K562 (cell line): ENCODE measurements around the gene SIRPA. TPM values are rescaled to one million over a fixed set of nuclear protein-coding genes. Genes with fewer than 3 reads are reported as not detected.

Experiments
- ATAC-seq: fragments of 200-7000 bp; cut with Tn5 transposase; 3 replicates; pipeline ENCODE4 v1.9.1; 2020; ENCODE audit warnings: moderate library complexity
- BruUV-seq: library from RNA; stranded (reverse); fragments of 400-500 nt; replicated peaks from 2 replicates; lab custom pipeline; 2021; lab: Mats Ljungman, UMichigan
- CTCF ChIA-PET: fragments of 300-600 bp; formaldehyde crosslinking; extraction: SDS; loops from one replicate; lab custom pipeline; 2021; ENCODE audit warnings: low intra/inter-chr PET ratio; lab: Yijun Ruan, JAX
- POLR2A ChIA-PET: fragments of 300-600, 350-650 bp; sonication (Branson Sonifier 250); formaldehyde crosslinking; extraction: SDS; loops from one replicate; lab custom pipeline; 2021; ENCODE audit warnings: antibody characterized with exemption, inconsistent platforms; lab: Yijun Ruan, JAX
- DNase-seq, 4 experiments: peaks; one replicate each; pipeline versions ENCODE4 v3.0.0 to v3.0.0-alpha.2; 2011 to 2018; ENCODE audit warnings: low spot score in 3 of 4, mixed read lengths in 3 of 4; ENCODE audit errors: extremely low read depth in 1 of 4
- FAIRE-seq: peaks from 2 replicates; lab custom pipeline; 2011; peaks lifted over from hg19 to GRCh38; lab: Jason Lieb, UNC
- H2AFZ ChIP-seq: 2 replicates; pipeline ENCODE4 v1.6.0; 2011; ENCODE audit warnings: low read depth, low read length, control low read depth, inconsistent platforms
- H3K27ac ChIP-seq: fragments of 200-600 bp; 3 replicates; pipeline ENCODE4 v1.8.0; 2011; ENCODE audit warnings: low read depth, mild to moderate bottlenecking, control low read depth, inconsistent platforms, low read length, moderate library complexity, mixed read lengths; ENCODE audit errors: extremely low read depth
- H3K27me3 ChIP-seq, 2 experiments: fragments of 300-600 bp in 1 of 2; 2 replicates in 1 of 2; 3 replicates in 1 of 2; pipeline versions ENCODE4 v1.6.0 to v1.8.0; 2011; ENCODE audit warnings: inconsistent platforms in 2 of 2, low read length in 2 of 2, mild to moderate bottlenecking in 1 of 2, mixed read lengths in 1 of 2, moderate library complexity in 1 of 2; ENCODE audit not compliant: control insufficient read depth in 2 of 2, insufficient read depth in 2 of 2
- H3K36me3 ChIP-seq: fragments of 300-600 bp; 3 replicates; pipeline ENCODE4 v1.8.0; 2011; ENCODE audit warnings: mild to moderate bottlenecking, low read length, inconsistent platforms; ENCODE audit not compliant: control insufficient read depth, insufficient read depth
- H3K4me1 ChIP-seq, 2 experiments: fragments of 200-600 bp in 1 of 2; replicated peaks in 1 of 2; 2 replicates in 1 of 2; 3 replicates in 1 of 2; pipeline versions ENCODE4 v1.5.1 to v1.8.0; 2011; ENCODE audit warnings: inconsistent platforms in 2 of 2, low read length in 2 of 2, mild to moderate bottlenecking in 1 of 2, mixed read lengths in 1 of 2, moderate library complexity in 1 of 2; ENCODE audit not compliant: control insufficient read depth in 2 of 2, insufficient read depth in 2 of 2
- H3K4me2 ChIP-seq: 2 replicates; pipeline ENCODE4 v1.6.1; 2011; ENCODE audit warnings: low read length, control low read depth, inconsistent platforms, mixed read lengths; ENCODE audit not compliant: insufficient read depth
- H3K4me3 ChIP-seq: fragments of 200-600 bp; sonication (generic), shearing (Covaris generic); 2 replicates; pipeline ENCODE4 v1.5.1; 2016; ENCODE audit warnings: control low read depth, inconsistent platforms
- H3K79me2 ChIP-seq: fragments of 200-600 bp; 3 replicates; pipeline ENCODE4 v1.8.0; 2011; ENCODE audit warnings: low read length, inconsistent platforms; ENCODE audit not compliant: control insufficient read depth, insufficient read depth
- H3K9ac ChIP-seq, 2 experiments: 2 replicates each; pipeline versions ENCODE4 v1.6.0 to v1.6.1; 2011; ENCODE audit warnings: low read depth in 2 of 2, low read length in 2 of 2, control low read depth in 1 of 2, inconsistent platforms in 1 of 2, mild to moderate bottlenecking in 1 of 2, mixed read lengths in 1 of 2; ENCODE audit not compliant: insufficient read depth in 1 of 2
- H3K9me1 ChIP-seq: one replicate; pipeline ENCODE4 v1.6.0; 2011; ENCODE audit warnings: inconsistent platforms, mild to moderate bottlenecking, low read length, moderate library complexity; ENCODE audit not compliant: control insufficient read depth, insufficient read depth
- H3K9me3 ChIP-seq: replicated peaks from 2 replicates; pipeline ENCODE4 v1.5.1; 2011; ENCODE audit warnings: low read depth, low read length, inconsistent platforms; ENCODE audit not compliant: control insufficient read depth, insufficient read depth
- H4K20me1 ChIP-seq: replicated peaks from 2 replicates; pipeline ENCODE4 v1.6.1; 2011; ENCODE audit warnings: low read length, inconsistent platforms, mixed read lengths; ENCODE audit not compliant: control insufficient read depth, insufficient read depth
- CHCHD3 ChIP-seq: fragments of 250-450 bp; sonication (Bioruptor Pico); IDR thresholded peaks from 2 replicates; pipeline ENCODE4 v2.1.2; 2022; ENCODE audit warnings: mild to moderate bottlenecking
- EHMT2 ChIP-seq: fragments of 450-650 bp; IDR thresholded peaks from 2 replicates; pipeline ENCODE4 v1.6.1; 2018; ENCODE audit warnings: antibody characterized with exemption
- GABPA ChIP-seq: fragments of 200-800 bp; sonication (Bioruptor generic); conservative IDR thresholded peaks from 2 replicates; pipeline ENCODE4 v1.6.1; 2016; ENCODE audit warnings: low read depth, missing genetic modification characterization, missing compliant biosample characterization
- HDAC8 ChIP-seq: fragments of 450-650 bp; IDR thresholded peaks from 2 replicates; pipeline ENCODE4 v1.6.1; 2016; ENCODE audit warnings: mild to moderate bottlenecking, missing genetic modification characterization, moderate library complexity, missing compliant biosample characterization
- KAT7 ChIP-seq: sonication (generic); formaldehyde crosslinking; IDR thresholded peaks from 2 replicates; pipeline ENCODE4 v1.8.0; 2022; ENCODE audit warnings: missing genetic modification reagents, mild to moderate bottlenecking, borderline replicate concordance
- KAT8 ChIP-seq: fragments of 450-650 bp; IDR thresholded peaks from 2 replicates; pipeline ENCODE4 v1.6.1; 2016; ENCODE audit warnings: low read depth, mild to moderate bottlenecking
- PCBP2 ChIP-seq: fragments of 200-400 bp; formaldehyde crosslinking; IDR thresholded peaks from 2 replicates; pipeline ENCODE4 v1.6.1; 2018; ENCODE audit warnings: low read length, low read depth, mild to moderate bottlenecking, moderate library complexity; ENCODE audit not compliant: poor library complexity, severe bottlenecking
- PRPF4 ChIP-seq: fragments of 200-400 bp; formaldehyde crosslinking; IDR thresholded peaks from one replicate; pipeline ENCODE4 v1.6.1; 2017; ENCODE audit warnings: low read length, low read depth, mild to moderate bottlenecking; ENCODE audit not compliant: insufficient read depth, poor library complexity, severe bottlenecking
- SRF ChIP-seq, 2 experiments: fragments of 250-450, 450-650 bp in 1 of 2; sonication (Bioruptor Pico) in 1 of 2; sonication (generic) in 1 of 2; formaldehyde crosslinking; IDR thresholded peaks; 2 replicates each; pipeline versions ENCODE4 v1.5.0 to v1.5.1; 2020 to 2022; ENCODE audit warnings: mild to moderate bottlenecking in 1 of 2, missing genetic modification reagents in 1 of 2
- TCFL5 ChIP-seq: fragments of 250-450 bp; sonication (Bioruptor Pico); conservative IDR thresholded peaks from 2 replicates; pipeline ENCODE4 v1.6.1; 2021; ENCODE audit warnings: mild to moderate bottlenecking, moderate library complexity, matching md5 sums
- ZNF41 ChIP-seq: fragments of 250-450 bp; sonication (Bioruptor Pico); conservative IDR thresholded peaks from 2 replicates; pipeline ENCODE4 v1.4.0; 2020; ENCODE audit warnings: mild to moderate bottlenecking
- ZZZ3 ChIP-seq: fragments of 450-650 bp; IDR thresholded peaks from 2 replicates; pipeline ENCODE4 v1.6.1; 2016; ENCODE audit warnings: antibody characterized with exemption, mild to moderate bottlenecking, moderate library complexity
- WGBS: fragments of 100-300 bp; shearing (Covaris generic); methylation state at CpG from one replicate; pipeline ENCODE4 v1.1.6; 2016; ENCODE audit warnings: low coverage, mixed read lengths; ENCODE audit not compliant: insufficient coverage; ENCODE audit errors: missing lambda C conversion rate; 5-methylcytosine and 5-hydroxymethylcytosine counted together
- in situ Hi-C: fragments of 300-500 bp; cut with MboI; formaldehyde crosslinking; loops from 4 replicates; pipeline ENCODE4 v1.15.0; 2018; ENCODE audit warnings: inconsistent platforms, mixed read lengths
- intact Hi-C: fragments of 100-400 bp; cut with micrococcal nuclease; formaldehyde crosslinking; loops from 2 replicates; pipeline ENCODE4 v1.14.2; 2022
- polyA plus RNA-seq, 8 experiments: library from polyadenylated mRNA; depleted of rRNA in 4 of 8; stranded (reverse) in 5 of 8; unstranded in 3 of 8; fragments of >200 nt; fragmentation: Nextera tagmentation in 2 of 8; fragmentation: Illumina TruSeq in 1 of 8; extraction: Ambion mirVana in 2 of 8; extraction: Trizol in 1 of 8; gene quantifications; 2 replicates each; pipeline versions ENCODE4 v1.2.1 to v1.2.3, GENCODE V29; 2011 to 2014; ENCODE audit warnings: inconsistent platforms in 1 of 8, missing spikeins in 1 of 8
- total RNA-seq, 7 experiments: library from RNA; depleted of rRNA in 6 of 7; stranded (reverse); fragments of >200 nt in 6 of 7; fragmentation: Illumina TruSeq in 2 of 7; extraction: Trizol in 2 of 7; gene quantifications; 2 replicates each; pipeline versions ENCODE4 v1.2.1 to v1.2.3, GENCODE V29; 2011 to 2021; ENCODE audit warnings: low replicate concordance in 1 of 7

The SIRPA gene
- total and polyA plus RNA-seq, 9 of the 15 experiments (the other 6 are each of a cell fraction or from before 2014, with no cell fraction given): 0.01 to 0.40 (median 0.11) TPM; not detected in 2

GRCh38 chr20:1935696-1936366 is 40.6 kb downstream of the SIRPA start:
- in situ Hi-C loops (no loop called here), intact Hi-C loops (no loop called here)
- Histone ChIP-seq H3K4me1 (no peaks in the 10 kb centered on the region), H3K36me3 (no peaks in the 10 kb centered on the region), H3K4me2 (no peak overlapping the region), H3K27me3 (peaks cover 2 to 43% of the 10 kb centered on the region in 2 experiments; a peak in 3 of 5 replicates), H3K27ac (no peak overlapping the region), H4K20me1 (no peaks in the 10 kb centered on the region; the same call in 1 of the 2 replicates), H3K9me3 (no peaks in the 10 kb centered on the region), H3K9ac (no peak overlapping the region), H3K9me1 (no peaks in the 10 kb centered on the region), H3K79me2 (no peaks in the 10 kb centered on the region), H2AFZ (no peak overlapping the region), H3K4me3 (no peak overlapping the region)
- CTCF ChIA-PET: no interaction called here
- DNase-seq: no peak
- FAIRE-seq: no peak
- under 1% methylated on average over 13 of the region's 15 CpGs for WGBS
- ATAC-seq: no peak
- POLR2A ChIA-PET: no interaction called here
- no TSS peak for BruUV-seq
- TF ChIP-seq EHMT2 (no peak), ZNF41 (no peak), PCBP2 (no peak), KAT8 (no peak)

- intact Hi-C loops: no loop called here
- Histone ChIP-seq H3K9ac (no peak overlapping the region), H3K4me3 (no peak overlapping the region), H3K4me2 (no peak overlapping the region), H3K79me2 (no peaks in the 10 kb centered on the region), H3K27me3 (peaks cover 2 to 45% of the 10 kb centered on the region in 2 experiments; a peak in 3 of 5 replicates), H3K9me1 (no peaks in the 10 kb centered on the region), H3K27ac (no peak overlapping the region), H3K36me3 (no peaks in the 10 kb centered on the region), H2AFZ (no peak overlapping the region), H3K9me3 (no peaks in the 10 kb centered on the region), H3K4me1 (no peaks in the 10 kb centered on the region), H4K20me1 (no peaks in the 10 kb centered on the region; the same call in 1 of the 2 replicates)
- WGBS: 0% methylated on average over 1 of the region's 25 CpGs
- no TSS peak for BruUV-seq
- POLR2A ChIA-PET: no interaction called here
- in situ Hi-C loops: no loop called here
- FAIRE-seq (no peak), ATAC-seq (no peak), DNase-seq (no peak)
- CTCF ChIA-PET: no interaction called here
- TF ChIP-seq PRPF4: no peak
- no peak for TF ChIP-seq SRF (CRISPR knock-in tag; IDR thresholded peaks at IDR 0.05)
- no peak for TF ChIP-seq KAT7 (CRISPR knock-in tag)
- no peak for TF ChIP-seq TCFL5 (CRISPR knock-in tag)
- TF ChIP-seq HDAC8 (tag): no peak
- TF ChIP-seq CHCHD3 (CRISPR knock-in tag): no peak
- no peak for TF ChIP-seq ZZZ3
- TF ChIP-seq GABPA: no peak
Observed at GRCh38 chr20:1937316-1937976, 42.2 kb downstream of the SIRPA start.
